Activated CD8-positive, alpha-beta memory T cell treated with anti-CD3 and anti-CD28 coated beads for 36 hours (primary cell): ENCODE measurements around the gene ZKSCAN3. TPM values are rescaled to one million over a fixed set of nuclear protein-coding genes. Genes with fewer than 3 reads are reported as not detected.

Source experiments
- CTCF ChIA-PET: fragments of 350-600 bp; sonication (Branson Sonifier 250); formaldehyde crosslinking; loops from one replicate; lab custom pipeline; 2021; ENCODE audit warnings: antibody characterized with exemption; lab: Charles Lee
- POLR2A ChIA-PET: fragments of 350-600 bp; sonication (Branson Sonifier 250); formaldehyde crosslinking; loops from one replicate; lab custom pipeline; 2021; ENCODE audit warnings: antibody characterized with exemption; lab: Charles Lee
- total RNA-seq, 2 experiments: library from RNA; stranded (reverse); gene quantifications; one replicate each; pipeline ENCODE4 v1.2.3, GENCODE V29; 2021

Gene ZKSCAN3
- total RNA-seq, 2 experiments from 2014 or later = 2.8 to 2.9 TPM

- ChIA-PET POLR2A (no interaction called here), CTCF (no interaction called here)
Measured at GRCh38 chr6:28368522-28368921, 18.8 kb downstream of the ZKSCAN3 start.

GRCh38 chr6:28369463-28369862 lies 19.7 kb downstream of the ZKSCAN3 start:
- CTCF ChIA-PET = no interaction called here
- POLR2A ChIA-PET = no interaction called here

- CTCF ChIA-PET = no interaction called here
- POLR2A ChIA-PET = no interaction called here
Measured at GRCh38 chr6:28370440-28370839, 20.7 kb downstream of the ZKSCAN3 start.

GRCh38 chr6:28371280-28371679 lies 21.5 kb downstream of the ZKSCAN3 start:
- ChIA-PET CTCF (no interaction called here), POLR2A (interaction anchor here (0.6 kb wide), 1 partner anchor 1161 kb away, joined by 3 read pairs; no protein-coding TSS in a partner anchor)

- ChIA-PET POLR2A (interaction anchor here (0.6 kb wide), 1 partner anchor 1160 kb away, joined by 3 read pairs; no protein-coding TSS in a partner anchor), CTCF (interaction anchor here (0.7 kb wide), 1 partner anchor 179 kb away, joined by 3 read pairs; no protein-coding TSS in a partner anchor)
Measured at GRCh38 chr6:28371706-28372451, 22.1 kb downstream of the ZKSCAN3 start.

- ChIA-PET CTCF (no interaction called here), POLR2A (no interaction called here)
Measured at GRCh38 chr6:28373925-28374324, 24.2 kb downstream of the ZKSCAN3 start.

- CTCF ChIA-PET = no interaction called here
- POLR2A ChIA-PET = no interaction called here
Measured at GRCh38 chr6:28377879-28378278, 28.1 kb downstream of the ZKSCAN3 start.

GRCh38 chr6:28378644-28379043 lies 28.9 kb downstream of the ZKSCAN3 start:
- ChIA-PET CTCF (interaction anchor here (0.6 kb wide), 1 partner anchor 179 kb away, joined by 5 read pairs; no protein-coding TSS in a partner anchor), POLR2A (no interaction called here)

GRCh38 chr6:28380381-28380780 lies 30.6 kb downstream of the ZKSCAN3 start:
- POLR2A ChIA-PET = no interaction called here
- CTCF ChIA-PET = no interaction called here

- POLR2A ChIA-PET = no interaction called here
Measured at GRCh38 chr6:28383235-28384142, 33.7 kb downstream of the ZKSCAN3 start.

GRCh38 chr6:28384143-28384533 lies 34.4 kb downstream of the ZKSCAN3 start:
- ChIA-PET POLR2A (no interaction called here), CTCF (interaction anchor here (0.6 kb wide), 1 partner anchor 105 kb away, joined by 6 read pairs; no protein-coding TSS in a partner anchor)

More at GRCh38 chr6:28383235-28384142, 33.7 kb downstream of the ZKSCAN3 start:
- CTCF ChIA-PET = no interaction called here

- ChIA-PET POLR2A (no interaction called here), CTCF (no interaction called here)
Measured at GRCh38 chr6:28390688-28391087, 40.9 kb downstream of the ZKSCAN3 start.

GRCh38 chr6:28393912-28394662 lies 44.3 kb downstream of the ZKSCAN3 start:
- CTCF ChIA-PET = no interaction called here
- POLR2A ChIA-PET = no interaction called here

GRCh38 chr6:28395918-28396317 lies 46.2 kb downstream of the ZKSCAN3 start:
- ChIA-PET POLR2A (no interaction called here), CTCF (interaction anchor here (1.6 kb wide), 1 partner anchor 40 kb away, joined by 5 read pairs; no protein-coding TSS in a partner anchor)

GRCh38 chr6:28399350-28400121 lies 49.8 kb downstream of the ZKSCAN3 start, which contains the start of gene ZSCAN12:
Gene ZSCAN12 (minus strand): TSS chr6:28399747. CDS start chr6:28398405, 1,342 bp downstream.
- ChIA-PET POLR2A (interaction anchor here (0.9 kb wide), 1 partner anchor 263 kb away, joined by 3 read pairs; no protein-coding TSS in a partner anchor), CTCF (no interaction called here)

GRCh38 chr6:28400122-28400451 lies 50.3 kb downstream of the ZKSCAN3 start:
- CTCF ChIA-PET = no interaction called here
- POLR2A ChIA-PET = no interaction called here

- ChIA-PET POLR2A (no interaction called here), CTCF (no interaction called here)
Measured at GRCh38 chr6:28401172-28401571, 51.4 kb downstream of the ZKSCAN3 start.

GRCh38 chr6:28402197-28402596 lies 52.5 kb downstream of the ZKSCAN3 start:
- CTCF ChIA-PET = interaction anchor here (1.1 kb wide), 1 partner anchor 21 kb away, joined by 3 read pairs; no protein-coding TSS in a partner anchor
- POLR2A ChIA-PET = no interaction called here
